Heart left ventricle (tissue), 13 donors: ENCODE measurements around the gene PRKCI.

Experiments used
- CTCF ChIP-seq, 12 donors: fragments of 200-600 bp; sonication (generic) in 4 of 12; IDR thresholded peaks; one replicate each; pipeline versions ENCODE4 v1.5.0 to v1.8.0; 2018 to 2022; ENCODE audit warnings: antibody characterized with exemption in 12 of 12, mild to moderate bottlenecking in 5 of 12
- POLR2A ChIP-seq, 2 donors: fragments of 450-650 bp; IDR thresholded peaks; one replicate each; pipeline ENCODE4 v1.6.1; 2017; ENCODE audit warnings: antibody characterized with exemption in 2 of 2, mild to moderate bottlenecking in 2 of 2, moderate library complexity in 2 of 2
- donor health status: ischemic (EF 13 %, LVEDD 7.1; RV severe dilation, severe dysfunction).
- donor health status: DM: no; HTN: yes; CAD: no.
- donor health status: DM: no; HTN: no; CAD: no.
- donor health status: ischemic (EF 25% LVEDD 6.9; RV normal size, moderate dysfunction).
- donor health status: ischemic (EF 25% LVEDD 5.7; RV mildly dilated, moderate dysfunction).
- donor health status: ischemic (EF 35%, LVEDD 5.7; RV mildly dilated, moderate dysfunction).
- donor health status: nonischemic (EF 11% LVEDD 7.7; RV severe dilation, severe dysfunction).
- donor health status: DM: yes; HTN: yes; CAD: no.
- donor health status: PGD.
- donor health status: ischemic (EF 29% LVEDD 5.4; RV normal size, mild dysfunction).
- donor health status: nonischemic (EF 23%, LVEDD 6.1; RV moderate dilation, normal function).

GRCh38 chr3:170203457-170203856 lies 18.8 kb upstream of the PRKCI start:
- TF ChIP-seq CTCF (IDR thresholded peaks at IDR 0.05) = no peak
- no peak for TF ChIP-seq POLR2A (IDR thresholded peaks at IDR 0.05)
